HEK293 (cell line): ENCODE data around the gene SETD1A.

Experiments used
- HOXA7 ChIP-seq: sonication (generic); formaldehyde crosslinking; IDR thresholded peaks from 2 replicates; pipeline ENCODE4 v1.8.1; 2022; ENCODE audit warnings: missing genetic modification reagents, borderline replicate concordance
- RBAK ChIP-seq: fragments of 450-650 bp; formaldehyde crosslinking; IDR thresholded peaks from 2 replicates; pipeline ENCODE4 v1.5.1; 2016; ENCODE audit warnings: missing biosample characterization, missing genetic modification characterization
- SETDB1 ChIP-seq: IDR thresholded peaks from one replicate; pipeline ENCODE4 v1.6.1; 2017; ENCODE audit warnings: mild to moderate bottlenecking, low read length, moderate library complexity, mixed read lengths; ENCODE audit not compliant: insufficient read length
- ZNF175 ChIP-seq: fragments of 450-650 bp; formaldehyde crosslinking; IDR thresholded peaks from 2 replicates; pipeline ENCODE4 v1.5.1; 2016; ENCODE audit warnings: missing biosample characterization, missing genetic modification characterization
- ZNF248 ChIP-seq: fragments of 450-650 bp; formaldehyde crosslinking; IDR thresholded peaks from 2 replicates; pipeline ENCODE4 v1.5.1; 2017; ENCODE audit warnings: missing biosample characterization, missing genetic modification characterization
- ZNF362 ChIP-seq: fragments of 450-650 bp; formaldehyde crosslinking; IDR thresholded peaks from 2 replicates; pipeline ENCODE4 v1.5.1; 2016; ENCODE audit warnings: missing biosample characterization, missing genetic modification characterization
- ZNF561 ChIP-seq: fragments of 450-650 bp; IDR thresholded peaks from 2 replicates; pipeline ENCODE4 v1.5.1; 2018; ENCODE audit warnings: missing biosample characterization, missing genetic modification characterization, borderline replicate concordance
- ZNF830 ChIP-seq: fragments of 450-650 bp; IDR thresholded peaks from 2 replicates; pipeline ENCODE4 v1.5.0; 2018; ENCODE audit warnings: missing biosample characterization, missing genetic modification characterization, low read depth, mild to moderate bottlenecking, moderate library complexity
- TF ChIP-seq, protein P1 (sequence below): fragments of 450-650 bp; formaldehyde crosslinking; IDR thresholded peaks from 2 replicates; pipeline ENCODE4 v1.5.1; 2016; ENCODE audit warnings: missing biosample characterization, missing genetic modification characterization

- TF ChIP-seq ZNF362 (tag by site-specific recombination) (no peak), ZNF561 (tag by site-specific recombination) (no peak), ZNF830 (tag by site-specific recombination) (no peak), ZNF248 (no peak), ZNF175 (no peak), RBAK (no peak), HOXA7 (CRISPR knock-in tag) (no peak), SETDB1 (no peak)
- TF ChIP-seq, protein P1, sequence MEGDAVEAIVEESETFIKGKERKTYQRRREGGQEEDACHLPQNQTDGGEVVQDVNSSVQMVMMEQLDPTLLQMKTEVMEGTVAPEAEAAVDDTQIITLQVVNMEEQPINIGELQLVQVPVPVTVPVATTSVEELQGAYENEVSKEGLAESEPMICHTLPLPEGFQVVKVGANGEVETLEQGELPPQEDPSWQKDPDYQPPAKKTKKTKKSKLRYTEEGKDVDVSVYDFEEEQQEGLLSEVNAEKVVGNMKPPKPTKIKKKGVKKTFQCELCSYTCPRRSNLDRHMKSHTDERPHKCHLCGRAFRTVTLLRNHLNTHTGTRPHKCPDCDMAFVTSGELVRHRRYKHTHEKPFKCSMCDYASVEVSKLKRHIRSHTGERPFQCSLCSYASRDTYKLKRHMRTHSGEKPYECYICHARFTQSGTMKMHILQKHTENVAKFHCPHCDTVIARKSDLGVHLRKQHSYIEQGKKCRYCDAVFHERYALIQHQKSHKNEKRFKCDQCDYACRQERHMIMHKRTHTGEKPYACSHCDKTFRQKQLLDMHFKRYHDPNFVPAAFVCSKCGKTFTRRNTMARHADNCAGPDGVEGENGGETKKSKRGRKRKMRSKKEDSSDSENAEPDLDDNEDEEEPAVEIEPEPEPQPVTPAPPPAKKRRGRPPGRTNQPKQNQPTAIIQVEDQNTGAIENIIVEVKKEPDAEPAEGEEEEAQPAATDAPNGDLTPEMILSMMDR (tag by site-specific recombination), result no peak
Observed at GRCh38 chr16:30980023-30980371, 22.4 kb downstream of the SETD1A start.
